Stimulated activated CD8-positive, alpha-beta memory T cell treated with anti-CD3 and anti-CD28 coated beads, Interleukin-4, amount 100 ng/mL, for 1 hour (primary cell): ENCODE measurements around the gene PFDN4.

Experiments
- DNase-seq, 2 donors: peaks; one replicate each; pipeline ENCODE4 v3.0.0-alpha.2; 2020; ENCODE audit warnings: low read depth in 2 of 2, low spot score in 1 of 2

The PFDN4 gene, protein sequence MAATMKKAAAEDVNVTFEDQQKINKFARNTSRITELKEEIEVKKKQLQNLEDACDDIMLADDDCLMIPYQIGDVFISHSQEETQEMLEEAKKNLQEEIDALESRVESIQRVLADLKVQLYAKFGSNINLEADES

DNA sequence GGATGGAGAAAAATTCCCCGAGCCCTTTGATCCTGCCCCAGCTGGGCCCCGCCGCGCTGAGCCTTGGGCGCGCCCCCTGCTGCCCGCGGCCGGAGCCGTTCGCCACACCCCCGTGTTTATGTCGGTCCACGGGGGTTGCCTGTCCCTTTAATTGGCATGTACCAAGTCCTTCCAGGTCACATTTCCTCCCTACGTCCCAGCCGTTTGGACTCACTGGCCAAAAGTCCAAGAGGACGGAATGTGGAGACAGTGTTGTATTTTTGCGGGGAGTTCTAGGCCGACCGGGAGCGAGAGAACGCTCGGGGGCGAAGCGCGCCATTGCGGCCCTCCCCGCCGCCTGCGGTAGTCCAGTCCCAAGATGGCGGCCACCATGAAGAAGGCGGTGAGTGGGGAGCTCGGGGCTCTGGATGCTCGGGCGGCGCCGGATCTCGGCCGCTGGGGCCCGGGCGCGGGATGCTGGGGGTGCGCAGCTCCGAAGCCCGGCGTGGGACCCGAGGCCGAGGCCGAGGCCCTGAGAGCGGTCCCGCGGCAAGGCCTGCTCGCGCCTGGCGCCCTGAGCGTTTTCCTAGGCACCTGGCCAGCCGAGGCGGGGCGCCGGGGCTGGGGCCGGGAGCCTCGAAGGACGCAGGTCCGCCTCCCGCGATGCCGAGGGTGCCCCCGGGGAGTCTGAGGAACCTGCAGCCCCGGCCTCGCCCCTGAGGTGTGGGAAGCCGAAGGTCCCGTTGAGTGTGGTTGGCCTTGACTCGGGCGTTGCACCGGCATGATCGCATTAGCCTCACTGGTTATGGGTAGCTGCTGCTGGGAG is at the start of gene PFDN4:
Gene PFDN4, plus strand, starts transcription at position 345 of the 805 bp plus-strand sequence. Its CDS starts 14 bp downstream, at position 359.
- DNase-seq: peak; percentile 43 to 45

DNA sequence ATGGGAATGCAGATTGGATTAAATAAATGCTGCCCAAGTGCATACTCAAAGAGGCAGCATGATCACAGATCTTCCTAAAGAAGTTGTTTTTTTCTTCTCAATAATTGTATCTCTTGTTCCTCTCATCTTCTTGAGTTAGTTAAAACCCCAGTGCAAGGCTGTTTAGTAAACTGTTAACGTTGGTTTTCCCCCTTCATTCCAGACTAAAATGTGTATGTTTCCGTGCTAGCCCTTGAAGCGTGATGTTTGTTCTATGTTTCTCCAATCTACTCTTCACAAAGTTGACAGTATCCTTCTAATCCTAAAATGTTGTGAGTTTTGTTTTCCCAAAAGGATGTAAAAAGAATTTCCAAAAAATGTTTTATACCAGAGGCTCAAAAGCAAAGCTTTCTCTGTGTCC is 49.7 kb upstream of the PFDN4 start:
- DNase-seq: no peak

DNA sequence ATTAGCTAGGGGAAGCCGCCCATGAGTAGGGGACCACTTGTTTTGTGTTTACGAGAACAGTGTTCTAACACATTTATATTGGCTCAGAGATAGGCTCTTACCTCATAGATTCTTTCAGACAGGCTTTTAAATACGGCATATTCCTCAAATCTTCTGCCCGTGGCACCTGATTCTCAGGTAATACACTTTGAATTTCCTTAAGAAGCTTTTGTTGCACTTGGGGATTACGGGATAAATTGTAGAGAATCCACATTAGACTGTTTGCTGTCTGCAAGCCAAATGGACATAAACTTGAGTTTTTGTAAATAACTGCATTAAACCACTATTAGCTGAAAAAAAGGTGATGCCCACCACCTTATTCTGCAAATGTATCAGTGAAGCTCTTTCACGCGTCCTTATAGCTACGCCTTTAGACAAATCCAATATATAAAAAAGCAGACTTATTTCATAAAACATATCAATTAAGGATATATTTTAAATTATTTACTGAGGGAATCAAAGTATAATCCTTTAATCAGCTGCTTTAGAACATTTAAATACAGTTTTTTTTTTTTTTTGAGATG is 49.0 kb upstream of the PFDN4 start:
- DNase-seq: no peak

DNA sequence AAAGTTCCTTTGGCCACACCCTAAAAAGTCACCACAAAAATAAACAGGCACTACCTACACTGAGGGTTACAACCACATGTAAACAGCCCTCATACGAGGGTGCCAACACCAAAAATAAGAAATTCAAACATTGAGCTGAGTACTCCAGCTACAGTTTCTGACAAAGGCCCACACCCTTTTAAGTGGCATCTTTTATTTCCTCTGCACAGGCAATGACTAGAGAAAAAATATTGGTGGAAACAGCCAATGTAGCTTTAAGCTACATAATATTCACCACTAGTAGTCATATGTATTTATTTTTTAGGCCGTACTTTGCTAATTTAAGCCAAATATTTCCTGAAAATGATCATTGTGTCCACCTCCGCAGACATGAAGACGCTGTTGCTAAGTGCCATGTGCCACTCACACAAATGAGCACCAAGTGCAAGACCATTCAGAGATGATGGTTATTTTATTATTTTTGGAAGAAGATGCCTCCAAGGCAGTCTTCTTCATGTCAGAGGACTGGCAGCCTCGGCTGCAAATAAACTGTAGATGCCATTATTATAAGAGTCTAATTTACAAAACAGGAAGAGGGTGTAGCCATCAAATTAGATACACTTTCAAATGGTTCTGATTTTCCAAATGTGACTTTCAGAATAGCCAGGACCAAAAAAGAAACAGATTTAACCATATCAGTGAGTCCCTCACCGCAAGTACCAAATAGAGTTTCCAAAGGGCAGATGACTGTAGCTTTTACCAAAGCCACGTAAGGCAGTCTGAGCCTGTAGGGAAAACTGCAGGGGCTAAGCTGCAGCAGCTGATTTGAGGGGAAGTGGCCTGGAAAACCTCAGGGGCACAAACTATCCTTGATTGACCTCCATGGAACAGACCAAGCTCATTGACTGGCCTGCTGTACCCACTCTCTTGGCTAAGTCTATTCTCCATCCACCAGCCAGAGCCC is 47.6 kb upstream of the PFDN4 start:
- DNase-seq: no peak

DNA sequence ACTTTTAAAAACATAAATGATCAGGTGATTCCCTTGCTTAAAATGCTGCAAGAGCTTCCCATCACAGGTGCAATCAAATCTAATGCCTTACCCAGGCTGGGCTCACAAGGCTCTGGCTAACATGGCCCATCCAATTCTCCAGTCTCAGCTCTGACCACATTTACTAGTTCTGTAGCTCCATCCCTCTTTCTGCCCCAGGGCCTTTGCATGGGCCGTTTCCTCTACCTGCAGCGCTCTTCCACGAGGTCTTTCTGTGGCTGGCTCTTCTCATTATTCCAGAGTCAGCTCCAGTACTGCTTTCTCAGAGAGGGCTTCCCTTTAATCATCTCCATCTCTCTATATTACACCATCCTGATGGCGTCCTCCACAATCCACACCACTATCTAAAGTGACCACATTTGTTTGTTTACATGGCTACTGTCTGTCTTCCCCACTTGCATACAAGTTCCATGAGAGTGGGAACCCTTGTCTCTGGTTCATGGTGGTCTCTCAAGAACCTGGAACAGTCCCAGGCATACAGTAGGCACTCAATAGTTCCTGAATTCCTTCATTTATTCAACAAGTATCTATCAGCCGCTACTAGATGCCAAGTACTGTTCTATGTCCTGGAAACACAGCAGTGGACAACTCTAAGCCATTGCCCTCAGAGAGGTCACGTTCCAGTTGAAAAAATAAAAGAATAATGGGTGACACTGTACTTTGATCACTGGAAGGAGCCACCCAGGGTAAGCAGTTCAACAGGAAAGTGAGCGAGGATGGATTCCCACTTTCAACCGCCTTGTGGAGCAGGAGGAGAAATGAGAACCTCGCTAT is 46.7 kb upstream of the PFDN4 start:
- no peak for DNase-seq

DNA sequence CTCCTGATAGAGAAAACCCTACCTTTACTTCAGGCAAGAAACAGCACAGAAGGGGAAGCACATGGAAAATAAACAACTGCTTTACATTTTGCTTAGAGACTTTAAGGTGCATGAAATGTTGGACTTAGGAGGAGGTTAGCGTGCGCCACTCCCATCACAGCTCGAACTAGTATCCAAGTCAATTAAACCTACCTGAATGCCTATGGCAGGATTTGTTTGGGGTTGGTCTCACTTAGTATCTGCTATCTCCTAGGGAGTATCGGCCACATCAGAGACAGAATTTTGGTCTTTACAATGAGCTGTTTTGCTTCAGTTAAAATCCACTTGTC is 46.1 kb upstream of the PFDN4 start:
- DNase-seq: no peak

DNA sequence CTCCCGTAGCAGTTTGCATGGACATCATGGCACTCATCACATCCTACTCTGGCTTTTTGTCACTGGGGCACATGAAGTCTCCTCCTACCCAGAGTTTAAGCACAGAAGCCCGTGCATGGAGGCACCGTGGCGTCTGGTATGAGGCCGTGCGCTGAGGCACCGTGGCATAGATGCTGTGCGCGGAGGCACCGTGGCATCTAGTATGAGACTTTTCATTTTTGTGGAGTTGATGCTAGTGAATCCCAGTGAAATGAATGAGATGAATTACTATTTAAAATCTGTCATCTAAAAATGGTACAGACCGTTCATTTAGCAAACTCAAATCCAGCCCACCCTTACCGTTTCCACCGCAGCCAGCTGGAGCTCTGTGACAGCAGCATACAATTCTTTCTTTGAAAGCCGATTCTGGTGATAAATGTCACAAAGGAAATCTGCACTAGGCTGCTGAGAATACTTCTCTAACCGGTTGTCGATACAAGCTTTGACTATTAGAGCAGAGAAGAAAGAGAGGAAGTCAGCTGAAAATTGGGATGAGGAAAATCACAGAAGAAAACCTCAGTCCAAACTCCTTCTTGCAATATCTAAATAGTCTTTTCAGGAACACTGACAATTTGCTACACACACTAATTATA is 45.4 kb upstream of the PFDN4 start:
- no peak for DNase-seq

DNA sequence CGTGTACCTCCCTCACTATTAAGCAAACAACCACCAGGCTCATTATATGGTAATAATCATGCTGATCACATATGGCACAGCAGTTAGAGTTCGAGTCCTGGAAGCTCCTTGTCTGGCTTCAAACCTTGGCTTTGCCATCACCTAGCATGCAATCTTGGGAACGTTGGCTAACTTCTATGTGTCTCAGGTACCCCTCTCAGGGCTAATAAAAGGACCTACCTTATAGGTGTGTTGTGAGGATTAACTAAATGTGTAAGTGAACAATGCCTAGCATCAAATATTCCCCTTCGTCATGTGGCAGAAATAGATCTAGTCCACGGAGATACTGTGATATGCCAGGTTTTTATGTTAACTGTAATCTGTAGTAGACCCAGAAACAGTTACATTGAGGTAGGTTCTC is 44.5 kb upstream of the PFDN4 start:
- DNase-seq: no peak

DNA sequence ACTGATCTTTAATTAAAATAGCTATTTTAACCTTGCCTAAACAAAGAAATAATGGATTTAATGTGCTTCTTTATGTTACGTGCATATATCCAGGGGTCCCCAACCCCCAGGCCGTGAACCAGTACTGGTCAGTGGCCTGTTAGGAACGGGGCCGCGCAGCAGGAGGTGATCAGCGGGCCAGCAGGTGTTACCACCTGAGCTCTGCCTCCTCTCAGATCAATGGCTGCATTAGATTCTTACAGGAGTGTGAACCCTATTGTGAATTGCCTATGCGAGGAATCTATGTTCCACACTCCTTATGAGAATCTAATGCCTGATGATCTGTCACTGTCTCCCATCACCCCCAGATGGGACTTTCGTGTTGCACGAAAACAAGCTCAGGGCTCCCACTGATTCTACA is 42.9 kb upstream of the PFDN4 start:
- no peak for DNase-seq

DNA sequence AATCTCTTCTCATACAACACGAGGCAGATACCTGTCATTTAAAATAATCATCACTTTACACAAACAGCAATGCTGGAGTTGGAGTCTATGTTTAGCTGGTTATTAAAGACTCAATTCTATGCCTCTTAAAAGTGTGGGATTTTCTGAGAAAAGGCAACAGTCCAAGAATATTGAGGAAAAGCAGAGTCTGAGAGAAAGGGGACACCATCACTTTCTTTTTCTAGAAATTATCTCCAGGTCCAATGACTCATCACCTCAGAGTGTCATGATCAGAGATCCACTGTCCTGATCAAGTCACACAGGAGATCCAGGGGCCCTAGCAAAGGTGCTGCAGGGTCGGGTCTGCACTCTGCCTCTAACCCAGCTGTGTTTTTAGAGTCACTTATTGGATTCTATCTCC is 42.1 kb upstream of the PFDN4 start:
- DNase-seq: no peak

DNA sequence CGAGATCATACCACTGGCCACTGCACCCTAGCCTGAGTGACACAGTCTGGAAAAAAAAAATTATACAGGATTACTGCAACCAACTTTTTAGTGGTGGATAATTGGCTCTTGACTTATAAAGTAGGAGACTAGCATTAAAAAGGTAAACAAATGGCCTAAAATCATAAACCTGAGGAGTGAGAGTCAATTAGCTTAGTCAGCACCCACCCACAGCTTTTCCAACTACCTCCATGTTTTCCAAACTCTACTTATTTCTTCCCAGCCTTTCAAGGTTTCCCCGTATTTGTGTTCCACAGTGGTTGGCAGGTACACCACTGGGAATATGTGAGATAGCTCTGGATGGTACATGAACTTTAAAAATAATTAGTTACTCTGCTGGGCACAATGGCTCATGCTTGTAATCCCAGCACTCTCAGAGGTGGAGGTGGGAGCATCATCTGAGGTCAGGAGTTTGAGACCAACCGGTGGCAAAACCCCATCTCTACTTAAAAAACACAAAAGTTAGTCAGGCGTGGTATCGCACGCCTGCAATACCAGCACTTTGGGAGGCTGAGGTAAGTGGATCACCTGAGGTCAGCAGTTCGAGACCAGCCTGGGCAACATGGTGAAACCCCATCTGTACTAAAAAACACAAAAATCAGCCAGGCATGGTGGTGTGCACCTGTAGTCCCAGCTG is 40.8 kb upstream of the PFDN4 start:
- no peak for DNase-seq

DNA sequence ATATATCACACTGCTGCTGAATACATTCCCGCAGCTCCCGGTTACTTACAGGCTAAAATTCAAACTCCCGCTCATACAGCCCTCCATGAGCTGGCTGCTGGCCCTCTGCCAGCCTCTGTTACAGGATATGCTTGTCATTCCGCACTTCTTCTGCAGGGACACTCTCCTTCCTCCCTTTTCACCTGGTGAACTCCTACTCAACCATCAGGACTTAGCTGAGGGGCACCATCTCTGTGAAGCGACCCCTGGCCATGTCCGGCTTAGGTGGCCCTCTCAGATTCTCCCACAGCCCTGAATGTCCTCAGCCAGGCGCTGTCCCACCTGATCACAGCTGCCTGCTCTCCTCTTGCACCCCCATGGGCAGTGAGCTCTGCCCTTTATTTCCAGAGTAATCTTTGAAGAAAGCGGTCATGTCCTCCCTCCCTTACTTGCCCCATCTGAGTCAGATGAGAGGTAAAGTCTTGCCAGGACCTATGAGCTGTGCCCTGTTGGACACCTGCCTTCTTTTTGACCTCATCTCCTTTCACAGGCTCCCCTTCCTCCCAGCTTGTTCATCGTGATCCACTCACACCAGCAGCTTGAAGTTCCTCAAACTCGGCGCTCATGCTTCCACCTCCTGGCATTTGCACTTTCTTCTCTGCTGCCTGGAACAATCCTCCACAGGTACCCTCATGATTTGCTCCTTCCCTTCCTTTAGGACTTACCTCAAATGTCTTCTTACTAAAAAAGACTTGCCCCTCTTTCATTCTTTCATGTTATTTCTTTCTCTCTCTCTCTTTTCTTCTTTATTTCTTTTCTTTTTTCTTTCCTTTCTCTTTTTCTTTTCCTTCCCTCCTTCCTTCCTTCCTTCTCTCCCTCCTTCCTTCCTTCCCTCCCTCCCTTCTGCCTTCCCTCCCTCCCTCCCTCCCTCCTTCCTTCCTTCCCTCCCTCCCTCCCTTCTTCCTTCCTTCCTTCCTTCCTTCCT is 39.7 kb upstream of the PFDN4 start:
- no peak for DNase-seq

DNA sequence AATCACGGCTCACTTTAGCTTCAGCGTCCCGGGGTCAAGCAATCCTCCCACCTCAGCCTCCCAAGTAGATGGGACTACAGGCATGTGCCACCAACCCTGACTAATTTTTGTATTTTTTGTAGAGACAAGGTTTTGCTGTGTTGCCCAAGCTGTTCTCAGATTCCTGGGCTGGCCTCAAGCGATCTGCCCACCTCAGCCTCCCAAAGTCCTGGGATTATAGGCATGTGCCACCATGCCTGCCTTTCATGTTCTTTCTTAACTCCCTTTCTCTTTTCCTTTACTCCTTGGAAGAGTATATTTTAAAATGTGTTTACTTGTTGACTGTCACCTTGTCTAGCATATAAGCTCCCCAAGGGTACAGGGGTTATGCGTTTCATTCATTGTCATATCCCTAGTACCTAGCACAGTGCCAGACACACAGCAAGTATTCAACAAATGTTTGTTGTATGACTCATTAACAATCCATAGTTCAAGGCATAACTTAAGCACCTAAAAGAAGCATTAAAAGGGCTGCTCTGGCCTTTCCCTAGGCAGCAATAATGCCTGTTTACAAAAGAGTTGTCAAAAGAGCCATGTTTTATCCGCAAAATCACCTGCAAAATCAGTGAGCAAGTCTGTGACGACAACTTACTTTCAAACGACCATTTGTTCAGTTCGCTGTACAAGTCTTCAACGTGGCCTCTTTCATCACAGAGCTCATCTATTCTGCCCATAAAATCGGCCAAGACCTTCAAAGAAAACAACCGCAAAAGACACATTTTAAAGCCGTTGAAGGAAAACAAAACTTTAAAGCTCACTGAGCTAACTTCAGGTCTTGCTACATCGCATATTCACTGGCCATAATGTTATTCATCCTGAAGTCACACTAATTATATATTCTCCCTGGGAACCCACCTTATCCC is 38.7 kb upstream of the PFDN4 start:
- DNase-seq: no peak

DNA sequence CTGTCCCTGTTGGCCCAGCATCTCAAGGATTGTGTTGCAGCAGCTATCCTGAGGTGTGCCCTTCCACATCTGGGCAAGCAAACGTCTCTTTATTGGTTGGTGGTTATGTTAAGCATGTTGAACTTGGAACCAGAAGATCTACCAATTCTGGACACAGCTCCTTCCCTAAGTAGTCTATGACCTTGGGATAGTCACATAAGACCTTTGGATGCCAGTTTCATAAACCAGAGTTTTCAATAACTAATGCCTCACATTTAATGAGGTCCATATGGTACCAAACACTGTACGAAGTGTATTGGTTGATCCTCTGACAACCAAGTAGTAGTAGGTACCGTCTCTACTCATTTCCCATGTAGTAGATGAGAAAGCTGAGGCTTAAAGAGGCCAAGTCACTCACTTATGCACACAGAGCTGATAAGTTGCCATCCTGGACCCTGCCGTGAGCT is 37.8 kb upstream of the PFDN4 start:
- no peak for DNase-seq

DNA sequence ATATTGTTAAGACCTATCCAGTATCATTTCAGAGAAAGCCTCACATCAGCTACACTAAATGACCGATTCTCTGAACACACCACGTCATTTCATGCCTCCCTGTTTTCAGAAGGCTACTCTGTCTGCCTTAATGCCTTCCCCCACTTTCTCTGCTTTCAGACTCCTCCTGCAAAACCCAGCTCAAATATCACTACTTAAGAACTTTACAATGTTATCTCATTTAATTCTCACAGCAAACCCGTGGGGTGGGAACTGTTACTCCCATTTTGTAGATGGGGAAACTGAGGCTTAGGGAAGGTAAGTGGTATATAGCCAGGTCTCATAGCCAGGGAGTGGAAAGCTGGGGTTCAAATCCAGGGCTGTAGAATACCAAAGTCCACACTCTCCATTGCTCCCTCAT is 36.9 kb upstream of the PFDN4 start:
- DNase-seq: no peak

DNA sequence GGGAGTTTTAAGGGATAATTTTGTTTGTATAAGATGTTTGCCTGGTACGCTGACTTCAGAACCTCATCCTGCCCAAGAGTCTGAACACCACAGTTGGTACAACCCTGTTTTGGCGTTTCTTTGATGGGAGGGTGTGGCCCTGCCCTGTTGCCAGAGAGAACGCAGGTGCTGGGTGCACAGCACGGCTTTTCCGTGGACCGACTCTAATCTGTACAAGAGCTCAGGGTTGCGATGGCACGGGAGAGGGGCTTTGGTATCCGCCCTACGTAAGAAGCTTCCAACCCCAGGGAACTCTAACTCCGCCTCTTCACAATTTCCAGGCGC is 35.4 kb upstream of the PFDN4 start:
- DNase-seq: no peak

DNA sequence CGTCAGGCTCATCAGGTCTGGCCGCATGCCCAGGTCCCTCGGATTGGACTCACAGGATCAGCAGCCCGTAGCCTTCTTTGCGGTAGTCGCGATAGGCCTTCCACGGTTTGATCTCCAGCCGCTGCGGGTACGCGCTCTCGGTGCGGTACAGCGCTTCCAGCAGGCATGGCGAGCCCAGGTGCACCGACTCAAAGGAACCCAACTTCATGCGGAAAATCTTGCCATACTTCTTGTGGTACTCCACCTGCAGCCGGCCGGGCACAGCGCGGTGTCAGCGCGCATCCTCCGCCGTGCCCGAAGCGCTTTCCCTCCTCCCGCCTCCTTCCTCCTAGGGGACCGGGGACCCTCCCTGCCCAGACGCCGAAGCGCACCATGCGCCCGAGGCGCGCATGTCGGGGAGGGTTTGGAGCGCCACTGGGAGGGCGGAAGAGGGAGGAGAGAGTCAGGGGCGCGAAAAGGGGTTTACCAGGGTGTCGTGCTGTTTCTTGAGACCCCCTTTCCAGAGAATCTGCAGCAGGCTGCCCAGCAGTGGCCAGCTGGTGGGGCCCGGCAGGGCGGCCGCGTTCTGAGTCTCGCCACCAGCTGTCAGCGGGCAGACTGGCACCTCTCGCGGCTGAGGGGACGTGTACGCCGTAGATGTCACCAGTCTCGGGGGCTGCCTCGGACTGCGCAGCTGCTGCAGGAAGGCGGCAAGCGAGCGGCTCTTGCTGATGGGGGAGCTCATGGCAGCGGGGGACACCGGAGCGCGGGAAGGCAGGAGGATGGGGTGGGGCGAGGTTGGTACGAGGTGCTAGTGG is 34.8 kb upstream of the PFDN4 start:
- no peak for DNase-seq
